Heart left ventricle (tissue), 16 donors: ENCODE results near the gene ATP6V0A4. TPM values are rescaled to one million over a fixed set of nuclear protein-coding genes. Genes with fewer than 3 reads are reported as not detected.

ENCODE experiments used
- ATAC-seq, 4 donors: fragments of 200-7000 bp; cut with Tn5 transposase; one replicate each; pipeline ENCODE4 v1.9.1; 2020 to 2022; ENCODE audit warnings: moderate library complexity in 4 of 4, mild to moderate bottlenecking in 3 of 4, moderate number of reproducible peaks in 1 of 4
- DNase-seq, 5 donors: peaks; one replicate each; pipeline ENCODE4 v3.0.0-alpha.2; 2020
- H3K27ac ChIP-seq, 12 donors: fragments of 200-600 bp; sonication (generic) in 4 of 12; one replicate each; pipeline versions ENCODE4 v1.5.0 to v1.8.0; 2016 to 2022; ENCODE audit warnings: mild to moderate bottlenecking in 2 of 12
- H3K27me3 ChIP-seq, 9 donors: fragments of 200-600 bp; sonication (generic) in 2 of 9; one replicate each; pipeline versions ENCODE4 v1.5.1 to v1.8.0; 2016 to 2022; ENCODE audit warnings: mild to moderate bottlenecking in 3 of 9
- H3K36me3 ChIP-seq, 9 donors: fragments of 200-600 bp; sonication (generic) in 2 of 9; one replicate each; pipeline versions ENCODE4 v1.5.0 to v1.8.0; 2018 to 2022; ENCODE audit warnings: mild to moderate bottlenecking in 2 of 9
- H3K4me1 ChIP-seq, 12 donors: fragments of 200-600 bp; sonication (generic) in 4 of 12; one replicate each; pipeline versions ENCODE4 v1.5.0 to v1.8.0; 2016 to 2022; ENCODE audit warnings: mild to moderate bottlenecking in 3 of 12
- H3K4me3 ChIP-seq, 12 donors: fragments of 200-600 bp; sonication (generic) in 4 of 12; one replicate each; pipeline versions ENCODE4 v1.5.0 to v1.8.0; 2017 to 2022; ENCODE audit warnings: mild to moderate bottlenecking in 9 of 12, moderate library complexity in 4 of 12
- H3K9me3 ChIP-seq, 12 donors: fragments of 200-600 bp; sonication (generic) in 4 of 12; one replicate each; pipeline versions ENCODE4 v1.5.0 to v1.8.0; 2016 to 2022; ENCODE audit warnings: mild to moderate bottlenecking in 1 of 12
- CTCF ChIP-seq, 12 donors: fragments of 200-600 bp; sonication (generic) in 4 of 12; IDR thresholded peaks; one replicate each; pipeline versions ENCODE4 v1.5.0 to v1.8.0; 2018 to 2022; ENCODE audit warnings: antibody characterized with exemption in 12 of 12, mild to moderate bottlenecking in 5 of 12
- POLR2A ChIP-seq, 2 donors: fragments of 450-650 bp; IDR thresholded peaks; one replicate each; pipeline ENCODE4 v1.6.1; 2017; ENCODE audit warnings: antibody characterized with exemption in 2 of 2, mild to moderate bottlenecking in 2 of 2, moderate library complexity in 2 of 2
- WGBS, 4 donors: extraction: QIAGEN DNeasy Blood & Tissue Kit in 2 of 4; methylation state at CpG; one replicate each; pipeline versions ENCODE4 v1.1.5 to v1.1.7; 2013 to 2018; 5-methylcytosine and 5-hydroxymethylcytosine counted together
- intact Hi-C, 10 donors: fragments of 100-400 bp; cut with DNase I; formaldehyde crosslinking; loops; one replicate each; pipeline versions ENCODE4 v1.11.1 to v1.14.2; 2022
- long read RNA-seq, 3 donors: library from polyadenylated mRNA; unstranded; transcript quantifications; one replicate each; pipeline ENCODE4 v2.0.0, GENCODE V29; 2020 to 2021
- polyA plus RNA-seq, 2 donors: library from polyadenylated mRNA; stranded (reverse); fragments of 200-250 nt; gene quantifications; one replicate each; pipeline ENCODE4 v1.2.3, GENCODE V29; 2013
- total RNA-seq, 9 donors: library from RNA; depleted of rRNA in 2 of 9; stranded (reverse); fragments of >200 nt in 2 of 9; fragmentation: NEBNext Ultra II Directional in 3 of 9; extraction: Animal tissue kit (Norgen Biotek cat#: 25700) in 3 of 9; gene quantifications; one replicate each; pipeline versions ENCODE4 v1.1.0 to v1.2.4, GENCODE V29; 2016 to 2023
- donor health status: ischemic (EF 13 %, LVEDD 7.1; RV severe dilation, severe dysfunction).
- donor health status: healthy with polysubstance abuse.
- donor health status: DM: no; HTN: yes; CAD: no.
- donor health status: DM: no; HTN: no; CAD: no.
- donor health status: ischemic (EF 25% LVEDD 6.9; RV normal size, moderate dysfunction).
- donor health status: ischemic (EF 25% LVEDD 5.7; RV mildly dilated, moderate dysfunction).
- donor health status: healthy.
- donor health status: DM: yes; HTN: yes; CAD: no.
- donor health status: ischemic (EF 35%, LVEDD 5.7; RV mildly dilated, moderate dysfunction).
- donor health status: nonischemic (EF 11% LVEDD 7.7; RV severe dilation, severe dysfunction).
- donor health status: DM: yes; HTN: yes; CAD: no.
- donor health status: PGD.
- donor health status: ischemic (EF 29% LVEDD 5.4; RV normal size, mild dysfunction).
- donor health status: nonischemic (EF 23%, LVEDD 6.1; RV moderate dilation, normal function).

Gene ATP6V0A4
- total RNA-seq: not detected
- not detected for polyA plus RNA-seq
- long read RNA-seq, donor 1: 0 reads
- long read RNA-seq, donor 2: 0 reads
- long read RNA-seq, donor 3: 0 reads

DNA sequence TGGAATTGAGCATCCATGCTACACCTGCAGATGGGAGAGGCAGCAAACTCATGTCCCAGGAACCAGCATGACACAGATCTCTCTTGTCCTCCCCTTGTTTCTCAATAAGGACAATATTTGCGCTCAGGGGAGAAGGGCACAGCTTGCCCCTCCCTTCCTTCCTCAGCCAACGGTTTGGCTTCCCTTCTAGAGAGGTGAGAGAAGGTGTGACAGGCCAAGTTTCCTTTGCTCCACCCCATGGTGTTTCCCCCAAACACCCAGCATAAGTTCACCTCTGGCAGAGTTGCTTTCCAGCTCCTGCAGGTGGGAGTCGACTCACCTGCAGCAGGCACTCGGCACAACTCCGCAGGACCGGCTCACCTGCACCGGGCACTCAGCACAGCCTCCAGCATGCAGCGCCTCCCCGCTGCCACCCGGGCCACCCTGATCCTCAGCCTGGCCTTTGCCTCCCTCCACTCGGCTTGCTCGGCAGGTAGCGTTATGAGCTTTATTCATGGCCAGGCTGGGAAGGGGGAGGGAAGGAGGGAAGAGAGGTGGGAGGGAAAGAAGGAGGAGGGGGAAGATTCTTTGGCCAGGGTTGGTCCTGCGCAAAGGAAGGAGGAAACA is at the start of gene ATP6V0A4, which contains the start of gene TMEM213:
Gene ATP6V0A4 (minus strand): TSS at position 482 of the 606 bp plus-strand sequence. CDS start 26,949 bp downstream, outside the sequence.
Gene TMEM213 (plus strand): TSS at position 280 of the 606 bp plus-strand sequence. CDS start 111 bp downstream, at position 391.
- Histone ChIP-seq H3K4me3 (no peak within 1 kb of the TSS), H3K9me3 (no peaks in the 10 kb centered on the region), H3K27ac (no peak within 1 kb of the TSS), H3K4me1 (no peaks in the 10 kb centered on the region), H3K36me3 (no peaks in the 10 kb centered on the region), H3K27me3 (peaks cover 0 to 21% (median 3%) of the 10 kb centered on the region in 9 donors)
- DNase-seq: no peak
- 15 to 21% (median 15%) methylated on average over 10 to 14 of the region's 14 CpGs for WGBS, 4 donors
- no peak for TF ChIP-seq CTCF (IDR thresholded peaks at IDR 0.05)
- TF ChIP-seq POLR2A (IDR thresholded peaks at IDR 0.05): no peak
- intact Hi-C loops: no loop called here
- no peak for ATAC-seq

GRCh38 chr7:138845711-138846110 is 47.7 kb upstream of the ATP6V0A4 start:
- Histone ChIP-seq H3K27ac (no peak overlapping the region), H3K4me3 (no peak overlapping the region), H3K36me3 (no peaks in the 10 kb centered on the region), H3K27me3 (no peaks in the 10 kb centered on the region), H3K9me3 (peaks cover 0 to 6% (median 0%) of the 10 kb centered on the region in 12 donors), H3K4me1 (no peaks in the 10 kb centered on the region)
- DNase-seq (no peak), ATAC-seq (no peak)
- no peak for TF ChIP-seq POLR2A (IDR thresholded peaks at IDR 0.05)
- no peak for TF ChIP-seq CTCF (IDR thresholded peaks at IDR 0.05)
- WGBS, 4 donors: 44 to 61% (median 50%) methylated on average over 2 of the region's 2 CpGs
- intact Hi-C loops: no loop called here

- H3K4me1 ChIP-seq: no peaks in the 10 kb centered on the region
- H3K4me3 ChIP-seq: no peak overlapping the region
- no peak for DNase-seq
- no peaks in the 10 kb centered on the region for H3K27me3 ChIP-seq
- H3K27ac ChIP-seq: no peak overlapping the region
- no peaks in the 10 kb centered on the region for H3K36me3 ChIP-seq
- no peak for ATAC-seq
- WGBS, 4 donors: 89 to 95% (median 91%) methylated on average over 20 of the region's 20 CpGs
- intact Hi-C loops: no loop called here
- no peaks in the 10 kb centered on the region for H3K9me3 ChIP-seq
- TF ChIP-seq CTCF (IDR thresholded peaks at IDR 0.05) (no peak), POLR2A (IDR thresholded peaks at IDR 0.05) (no peak)
These were observed 45.9 kb upstream of the ATP6V0A4 start for GRCh38 chr7:138843632-138844580.

DNA sequence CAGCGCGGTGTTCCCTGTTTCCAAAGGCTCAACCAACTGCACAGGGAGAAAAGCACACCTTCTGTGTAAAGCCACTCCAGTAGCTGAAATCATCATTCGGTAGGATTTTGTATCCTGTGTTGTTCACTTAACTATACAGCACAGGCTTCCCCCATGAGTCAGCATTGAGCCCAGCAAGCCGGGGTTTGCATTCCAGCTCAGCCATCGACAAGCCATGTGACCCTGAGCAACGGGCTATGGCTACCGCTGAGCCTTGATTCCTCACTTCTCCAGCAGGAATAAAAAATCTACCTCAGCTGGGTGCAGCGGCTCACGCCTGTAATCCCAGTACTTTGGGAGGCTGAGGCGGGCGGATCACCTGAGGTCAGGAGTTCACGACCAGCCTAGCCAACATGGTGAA is 44.1 kb upstream of the ATP6V0A4 start:
- H3K27ac ChIP-seq: no peak overlapping the region
- 86 to 92% (median 89%) methylated on average over 11 to 12 of the region's 12 CpGs for WGBS, 4 donors
- H3K4me1 ChIP-seq: peaks cover 0 to 11% (median 0%) of the 10 kb centered on the region in 12 donors
- H3K9me3 ChIP-seq: no peaks in the 10 kb centered on the region
- no peak for TF ChIP-seq POLR2A (IDR thresholded peaks at IDR 0.05)
- TF ChIP-seq CTCF (IDR thresholded peaks at IDR 0.05): no peak
- intact Hi-C loops: no loop called here
- DNase-seq: no peak
- no peaks in the 10 kb centered on the region for H3K36me3 ChIP-seq
- H3K4me3 ChIP-seq: no peak overlapping the region
- no peak for ATAC-seq
- no peaks in the 10 kb centered on the region for H3K27me3 ChIP-seq
